K562 (cell line): ENCODE results near the gene CRIM1. TPM values are rescaled to one million over a fixed set of nuclear protein-coding genes. Genes with fewer than 3 reads are reported as not detected.

Source experiments
- ATF1 ChIP-seq, 2 experiments: fragments of 450-650 bp in 1 of 2; IDR thresholded peaks; 2 replicates each; pipeline ENCODE4 v1.6.1; 2016; ENCODE audit warnings: missing compliant biosample characterization in 1 of 2, missing genetic modification characterization in 1 of 2
- E2F3 ChIP-seq: fragments of 250-450 bp; sonication (Bioruptor Pico); IDR thresholded peaks from 2 replicates; pipeline ENCODE4 v1.4.0; 2020; ENCODE audit warnings: mild to moderate bottlenecking
- ZBTB40 ChIP-seq, 2 experiments: fragments of 450-650 bp in 1 of 2; sonication (generic) in 1 of 2; formaldehyde crosslinking in 1 of 2; IDR thresholded peaks; 2 replicates each; pipeline versions ENCODE4 v1.7.1 to v1.9.0; 2016 to 2022; ENCODE audit warnings: inconsistent platforms in 1 of 2, mild to moderate bottlenecking in 1 of 2, missing genetic modification reagents in 1 of 2
- polyA plus RNA-seq, 8 experiments: library from polyadenylated mRNA; depleted of rRNA in 4 of 8; stranded (reverse) in 5 of 8; unstranded in 3 of 8; fragments of >200 nt; fragmentation: Nextera tagmentation in 2 of 8; fragmentation: Illumina TruSeq in 1 of 8; extraction: Ambion mirVana in 2 of 8; extraction: Trizol in 1 of 8; gene quantifications; 2 replicates each; pipeline versions ENCODE4 v1.2.1 to v1.2.3, GENCODE V29; 2011 to 2014; ENCODE audit warnings: inconsistent platforms in 1 of 8, missing spikeins in 1 of 8
- total RNA-seq, 7 experiments: library from RNA; depleted of rRNA in 6 of 7; stranded (reverse); fragments of >200 nt in 6 of 7; fragmentation: Illumina TruSeq in 2 of 7; extraction: Trizol in 2 of 7; gene quantifications; 2 replicates each; pipeline versions ENCODE4 v1.2.1 to v1.2.3, GENCODE V29; 2011 to 2021; ENCODE audit warnings: low replicate concordance in 1 of 7
- TF ChIP-seq, protein P1 (sequence below), 2 experiments: fragments of 150-350 bp in 1 of 2; IDR thresholded peaks; 2 replicates each; pipeline ENCODE4 v1.6.1; 2012 to 2016; ENCODE audit warnings: low read depth in 2 of 2, low read length in 2 of 2, mild to moderate bottlenecking in 1 of 2, moderate library complexity in 1 of 2
- TF ChIP-seq, protein P2 (sequence below), 2 experiments: fragments of 450-650 bp; IDR thresholded peaks; 2 replicates each; pipeline ENCODE4 v1.6.1; 2016; ENCODE audit warnings: mild to moderate bottlenecking in 2 of 2, borderline replicate concordance in 1 of 2, low read depth in 1 of 2, moderate library complexity in 1 of 2

CRIM1 gene
- total and polyA plus RNA-seq, 9 of the 15 experiments (the other 6 are each of a cell fraction or from before 2014, with no cell fraction given), result 0.01 to 0.36 (median 0.06) TPM; not detected in 1

- TF ChIP-seq, protein P1, sequence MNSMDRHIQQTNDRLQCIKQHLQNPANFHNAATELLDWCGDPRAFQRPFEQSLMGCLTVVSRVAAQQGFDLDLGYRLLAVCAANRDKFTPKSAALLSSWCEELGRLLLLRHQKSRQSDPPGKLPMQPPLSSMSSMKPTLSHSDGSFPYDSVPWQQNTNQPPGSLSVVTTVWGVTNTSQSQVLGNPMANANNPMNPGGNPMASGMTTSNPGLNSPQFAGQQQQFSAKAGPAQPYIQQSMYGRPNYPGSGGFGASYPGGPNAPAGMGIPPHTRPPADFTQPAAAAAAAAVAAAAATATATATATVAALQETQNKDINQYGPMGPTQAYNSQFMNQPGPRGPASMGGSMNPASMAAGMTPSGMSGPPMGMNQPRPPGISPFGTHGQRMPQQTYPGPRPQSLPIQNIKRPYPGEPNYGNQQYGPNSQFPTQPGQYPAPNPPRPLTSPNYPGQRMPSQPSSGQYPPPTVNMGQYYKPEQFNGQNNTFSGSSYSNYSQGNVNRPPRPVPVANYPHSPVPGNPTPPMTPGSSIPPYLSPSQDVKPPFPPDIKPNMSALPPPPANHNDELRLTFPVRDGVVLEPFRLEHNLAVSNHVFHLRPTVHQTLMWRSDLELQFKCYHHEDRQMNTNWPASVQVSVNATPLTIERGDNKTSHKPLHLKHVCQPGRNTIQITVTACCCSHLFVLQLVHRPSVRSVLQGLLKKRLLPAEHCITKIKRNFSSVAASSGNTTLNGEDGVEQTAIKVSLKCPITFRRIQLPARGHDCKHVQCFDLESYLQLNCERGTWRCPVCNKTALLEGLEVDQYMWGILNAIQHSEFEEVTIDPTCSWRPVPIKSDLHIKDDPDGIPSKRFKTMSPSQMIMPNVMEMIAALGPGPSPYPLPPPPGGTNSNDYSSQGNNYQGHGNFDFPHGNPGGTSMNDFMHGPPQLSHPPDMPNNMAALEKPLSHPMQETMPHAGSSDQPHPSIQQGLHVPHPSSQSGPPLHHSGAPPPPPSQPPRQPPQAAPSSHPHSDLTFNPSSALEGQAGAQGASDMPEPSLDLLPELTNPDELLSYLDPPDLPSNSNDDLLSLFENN (IDR thresholded peaks at IDR 0.05; ENCODE audit: low read depth in 2 of 2, low read length in 2 of 2), result no peak
- no peak for TF ChIP-seq E2F3 (CRISPR knock-in tag)
- TF ChIP-seq, protein P2, sequence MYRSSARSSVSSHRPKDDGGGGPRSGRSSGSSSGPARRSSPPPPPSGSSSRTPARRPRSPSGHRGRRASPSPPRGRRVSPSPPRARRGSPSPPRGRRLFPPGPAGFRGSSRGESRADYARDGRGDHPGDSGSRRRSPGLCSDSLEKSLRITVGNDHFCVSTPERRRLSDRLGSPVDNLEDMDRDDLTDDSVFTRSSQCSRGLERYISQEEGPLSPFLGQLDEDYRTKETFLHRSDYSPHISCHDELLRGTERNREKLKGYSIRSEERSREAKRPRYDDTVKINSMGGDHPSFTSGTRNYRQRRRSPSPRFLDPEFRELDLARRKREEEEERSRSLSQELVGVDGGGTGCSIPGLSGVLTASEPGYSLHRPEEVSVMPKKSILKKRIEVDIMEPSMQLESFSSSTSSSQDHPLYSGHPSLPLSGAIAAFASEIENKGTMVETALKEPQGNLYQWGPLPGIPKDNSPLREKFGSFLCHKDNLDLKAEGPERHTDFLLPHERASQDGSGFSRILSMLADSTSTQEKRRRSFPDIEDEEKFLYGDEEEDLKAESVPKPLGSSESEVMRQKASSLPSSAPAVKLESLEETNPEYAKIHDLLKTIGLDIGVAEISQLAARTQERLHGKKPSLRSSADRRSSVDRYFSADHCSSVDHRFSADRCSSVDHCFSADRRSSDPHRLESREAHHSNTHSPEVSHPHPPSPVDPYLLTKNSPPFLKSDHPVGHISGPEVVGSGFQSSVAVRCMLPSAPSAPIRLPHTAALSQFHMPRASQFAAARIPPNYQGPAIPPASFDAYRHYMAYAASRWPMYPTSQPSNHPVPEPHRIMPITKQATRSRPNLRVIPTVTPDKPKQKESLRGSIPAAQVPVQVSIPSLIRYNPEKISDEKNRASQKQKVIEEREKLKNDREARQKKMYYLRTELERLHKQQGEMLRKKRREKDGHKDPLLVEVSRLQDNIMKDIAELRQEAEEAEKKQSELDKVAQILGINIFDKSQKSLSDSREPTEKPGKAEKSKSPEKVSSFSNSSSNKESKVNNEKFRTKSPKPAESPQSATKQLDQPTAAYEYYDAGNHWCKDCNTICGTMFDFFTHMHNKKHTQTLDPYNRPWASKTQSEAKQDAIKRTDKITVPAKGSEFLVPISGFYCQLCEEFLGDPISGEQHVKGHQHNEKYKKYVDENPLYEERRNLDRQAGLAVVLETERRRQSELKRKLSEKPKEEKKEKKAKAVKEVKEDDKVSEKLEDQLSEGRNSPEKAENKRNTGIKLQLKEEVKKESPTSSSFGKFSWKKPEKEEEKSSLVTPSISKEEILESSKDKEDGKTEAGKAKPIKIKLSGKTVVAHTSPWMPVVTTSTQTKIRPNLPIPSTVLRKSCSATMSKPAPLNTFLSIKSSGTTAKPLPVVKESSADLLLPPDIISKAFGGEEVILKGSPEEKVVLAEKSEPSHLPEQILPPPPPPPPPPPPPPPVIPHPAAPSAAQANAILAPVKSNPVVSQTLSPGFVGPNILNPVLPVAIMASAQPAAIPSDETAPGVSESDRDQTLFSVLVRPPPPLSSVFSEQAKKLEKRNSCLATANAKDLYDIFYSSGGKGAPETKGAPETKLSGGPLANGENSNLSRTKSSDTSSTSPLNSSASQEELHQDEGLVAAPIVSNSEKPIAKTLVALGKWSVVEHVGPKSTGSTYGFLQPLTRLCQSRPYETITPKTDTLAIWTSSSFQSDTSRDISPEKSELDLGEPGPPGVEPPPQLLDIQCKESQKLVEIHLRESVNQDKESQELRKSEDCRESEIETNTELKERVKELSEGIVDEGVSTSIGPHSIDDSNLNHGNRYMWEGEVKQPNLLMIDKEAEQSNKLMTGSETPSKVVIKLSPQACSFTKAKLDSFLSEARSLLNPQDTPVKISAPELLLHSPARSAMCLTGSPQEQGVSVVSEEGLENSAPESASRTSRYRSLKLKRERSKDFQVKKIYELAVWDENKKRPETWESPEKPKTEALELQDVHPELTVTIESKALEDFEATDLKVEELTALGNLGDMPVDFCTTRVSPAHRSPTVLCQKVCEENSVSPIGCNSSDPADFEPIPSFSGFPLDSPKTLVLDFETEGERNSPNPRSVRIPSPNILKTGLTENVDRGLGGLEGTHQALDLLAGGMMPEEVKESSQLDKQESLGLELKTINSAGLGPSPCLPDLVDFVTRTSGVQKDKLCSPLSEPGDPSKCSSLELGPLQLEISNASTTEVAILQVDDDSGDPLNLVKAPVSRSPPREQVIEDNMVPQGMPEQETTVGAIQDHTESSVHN (IDR thresholded peaks at IDR 0.05; ENCODE audit: borderline replicate concordance in 1 of 2, low read depth in 1 of 2), result no peak
- TF ChIP-seq ZBTB40 (IDR thresholded peaks at IDR 0.05), result no peak
- TF ChIP-seq ZBTB40 (CRISPR knock-in tag; IDR thresholded peaks at IDR 0.05), result no peak
- no peak for TF ChIP-seq ATF1 (CRISPR knock-in tag; IDR thresholded peaks at IDR 0.05)
- TF ChIP-seq ATF1 (tag; IDR thresholded peaks at IDR 0.05), result no peak
Measured at GRCh38 chr2:36536776-36537175, 181.2 kb downstream of the CRIM1 start (continued).
